Mesodermal cell (in vitro differentiated cells): ENCODE measurements around the gene TEX9.
"Not testable (repeated sequence)": the region's sequence is repeated elsewhere in the genome, so short reads cannot be mapped to it uniquely, and the experiment has no call there.

Source experiments
- H3K27ac ChIP-seq: 2 replicates; pipeline ENCODE4 v1.7.0; 2013; ENCODE audit warnings: mild to moderate bottlenecking, low read depth, low read length, moderate library complexity; ENCODE audit not compliant: severe bottlenecking
- H3K36me3 ChIP-seq: 2 replicates; pipeline ENCODE4 v1.7.1; 2013; ENCODE audit warnings: mild to moderate bottlenecking, low read length, moderate library complexity; ENCODE audit not compliant: control insufficient read depth, insufficient read depth
- H3K4me1 ChIP-seq: one replicate; pipeline ENCODE4 v1.7.1; 2013; ENCODE audit warnings: mild to moderate bottlenecking, low read length; ENCODE audit not compliant: insufficient read depth, control insufficient read depth, poor library complexity, severe bottlenecking
- H3K4me3 ChIP-seq: 2 replicates; pipeline ENCODE4 v1.7.0; 2013; ENCODE audit warnings: low read length, control low read depth, mild to moderate bottlenecking; ENCODE audit not compliant: insufficient read depth, poor library complexity, severe bottlenecking; ENCODE audit errors: extremely low read depth
- H3K9me3 ChIP-seq: 2 replicates; pipeline ENCODE4 v1.7.1; 2013; ENCODE audit warnings: mild to moderate bottlenecking, low read length, moderate library complexity; ENCODE audit not compliant: control insufficient read depth
- WGBS, 2 experiments: methylation state at CpG; one replicate each; pipeline ENCODE4 v1.1.5; 2013; ENCODE audit warnings: missing lambda C conversion rate in 2 of 2; ENCODE audit not compliant: insufficient coverage in 2 of 2; 5-methylcytosine and 5-hydroxymethylcytosine counted together

TEX9 gene

GRCh38 chr15:56393277-56393676, 28.1 kb downstream of the TEX9 start:
- H3K4me1 ChIP-seq = no peaks in the 10 kb centered on the region
- H3K27ac ChIP-seq = no peak overlapping the region
- WGBS, 2 experiments = no CpG with 5 or more reads among the region's 1 CpG
- H3K36me3 ChIP-seq = no peaks in the 10 kb centered on the region
- no peaks in the 10 kb centered on the region for H3K9me3 ChIP-seq
- no peak overlapping the region for H3K4me3 ChIP-seq

GRCh38 chr15:56394909-56395308, 29.7 kb downstream of the TEX9 start:
- Histone ChIP-seq H3K9me3 (no peaks in the 10 kb centered on the region), H3K4me1 (no peaks in the 10 kb centered on the region), H3K36me3 (no peaks in the 10 kb centered on the region), H3K27ac (no peak overlapping the region), H3K4me3 (no peak overlapping the region)
- no CpG with 5 or more reads among the region's 1 CpG for WGBS, 2 experiments

- not testable (repeated sequence) for H3K36me3 ChIP-seq, H3K9me3 ChIP-seq, H3K4me3 ChIP-seq, H3K27ac ChIP-seq, H3K4me1 ChIP-seq
- WGBS, 2 experiments = 96 to 97% methylated on average over 2 to 3 of the region's 3 CpGs
Measured at GRCh38 chr15:56397325-56397724, 32.1 kb downstream of the TEX9 start.

GRCh38 chr15:56399209-56399608, 34.0 kb downstream of the TEX9 start:
- not testable (repeated sequence) for H3K9me3 ChIP-seq
- WGBS, 2 experiments = 87 to 94% methylated on average over 8 to 10 of the region's 11 CpGs

GRCh38 chr15:56410721-56411120, 45.5 kb downstream of the TEX9 start:
- Histone ChIP-seq H3K36me3 (no peaks in the 10 kb centered on the region), H3K27ac (no peak overlapping the region), H3K4me1 (no peaks in the 10 kb centered on the region), H3K4me3 (no peak overlapping the region), H3K9me3 (no peaks in the 10 kb centered on the region)

More at GRCh38 chr15:56399209-56399608, 34.0 kb downstream of the TEX9 start:
- H3K27ac ChIP-seq, H3K4me3 ChIP-seq, H3K4me1 ChIP-seq, H3K36me3 ChIP-seq: not testable (repeated sequence)

GRCh38 chr15:56411122-56411749, 46.0 kb downstream of the TEX9 start:
- 80 to 94% methylated on average over 1 to 2 of the region's 2 CpGs for WGBS, 2 experiments
- H3K27ac ChIP-seq = no peak overlapping the region
- no peaks in the 10 kb centered on the region for H3K9me3 ChIP-seq
- no peaks in the 10 kb centered on the region for H3K4me1 ChIP-seq
- no peak overlapping the region for H3K4me3 ChIP-seq
- H3K36me3 ChIP-seq = no peaks in the 10 kb centered on the region

- H3K4me3 ChIP-seq, H3K27ac ChIP-seq, H3K4me1 ChIP-seq, H3K36me3 ChIP-seq, H3K9me3 ChIP-seq: not testable (repeated sequence)
- WGBS, 2 experiments = no CpG with 5 or more reads among the region's 1 CpG
Measured at GRCh38 chr15:56413114-56413733, 48.0 kb downstream of the TEX9 start.

GRCh38 chr15:56425276-56425675, 60.0 kb downstream of the TEX9 start:
- Histone ChIP-seq H3K4me3 (no peak overlapping the region), H3K4me1 (no peaks in the 10 kb centered on the region), H3K36me3 (no peaks in the 10 kb centered on the region), H3K27ac (no peak overlapping the region), H3K9me3 (no peaks in the 10 kb centered on the region)

GRCh38 chr15:56425976-56426375, 60.8 kb downstream of the TEX9 start:
- Histone ChIP-seq H3K4me3 (no peak overlapping the region), H3K9me3 (no peaks in the 10 kb centered on the region), H3K27ac (no peak overlapping the region), H3K36me3 (no peaks in the 10 kb centered on the region), H3K4me1 (no peaks in the 10 kb centered on the region)
- 100% methylated on average over 1 of the region's 1 CpG for WGBS, 2 experiments

- WGBS, 2 experiments = no CpG with 5 or more reads among the region's 2 CpGs
- Histone ChIP-seq H3K36me3 (no peaks in the 10 kb centered on the region), H3K9me3 (no peaks in the 10 kb centered on the region), H3K4me3 (no peak overlapping the region), H3K27ac (no peak overlapping the region), H3K4me1 (no peaks in the 10 kb centered on the region)
Measured at GRCh38 chr15:56428821-56429458, 63.7 kb downstream of the TEX9 start.

GRCh38 chr15:56432304-56432703, 67.1 kb downstream of the TEX9 start:
- no peaks in the 10 kb centered on the region for H3K36me3 ChIP-seq
- H3K4me3 ChIP-seq = no peak overlapping the region
- 88 to 89% methylated on average over 3 to 4 of the region's 5 CpGs for WGBS, 2 experiments
- H3K27ac ChIP-seq = no peak overlapping the region
- no peaks in the 10 kb centered on the region for H3K4me1 ChIP-seq
- no peaks in the 10 kb centered on the region for H3K9me3 ChIP-seq
